Pancreas (tissue), 10 donors: Measurements from ENCODE around the gene SEC24D. TPM values are rescaled to one million over a fixed set of nuclear protein-coding genes. Genes with fewer than 3 reads are reported as not detected.

Experiments
- ATAC-seq, 4 donors: fragments of 200-7000 bp; cut with Tn5 transposase; one replicate each; pipeline versions ENCODE4 v1.8.0 to v1.9.1; 2020; ENCODE audit warnings: mild to moderate bottlenecking in 4 of 4, moderate library complexity in 4 of 4
- DNase-seq, 6 donors: peaks; one replicate each; pipeline ENCODE4 v3.0.0-alpha.2; 2020
- FAIRE-seq: peaks from 2 replicates; lab custom pipeline; 2012; peaks lifted over from hg19 to GRCh38; lab: Jason Lieb, UNC
- H3K27ac ChIP-seq, 4 donors: fragments of 200-600 bp; sonication (generic); 1 replicate in 3 of 4; 2 replicates in 1 of 4; pipeline versions ENCODE4 v1.5.0 to v1.8.0; 2020
- H3K27me3 ChIP-seq, 4 donors: fragments of 200-600 bp; one replicate each; pipeline ENCODE4 v1.8.0; 2021
- H3K36me3 ChIP-seq, 3 donors: fragments of 200-600 bp; sonication (generic) in 1 of 3; one replicate each; pipeline versions ENCODE4 v1.5.0 to v1.8.0; 2020 to 2021
- H3K4me1 ChIP-seq, 3 donors: fragments of 200-600 bp; one replicate each; pipeline ENCODE4 v1.8.0; 2021
- H3K4me3 ChIP-seq, 4 donors: fragments of 200-600 bp; sonication (generic) in 2 of 4; one replicate each; pipeline versions ENCODE4 v1.5.0 to v1.8.0; 2020 to 2021
- H3K9me3 ChIP-seq, 4 donors: fragments of 200-600 bp; one replicate each; pipeline ENCODE4 v1.8.0; 2021
- CTCF ChIP-seq, 4 donors: fragments of 200-600 bp; sonication (generic) in 3 of 4; IDR thresholded peaks; one replicate each; pipeline versions ENCODE4 v1.5.0 to v1.8.0; 2021; ENCODE audit warnings: antibody characterized with exemption in 4 of 4
- WGBS, 2 donors: extraction: QIAGEN DNeasy Blood & Tissue Kit; methylation state at CpG; one replicate each; pipeline ENCODE4 v1.1.7; 2013; 5-methylcytosine and 5-hydroxymethylcytosine counted together
- intact Hi-C, 3 donors: fragments of 100-400 bp; cut with DNase I; formaldehyde crosslinking; loops; one replicate each; pipeline versions ENCODE4 v1.11.1 to v1.14.2; 2022
- polyA plus RNA-seq, 2 donors: library from polyadenylated mRNA; stranded (reverse); fragments of 200-250 nt; gene quantifications; one replicate each; pipeline ENCODE4 v1.2.3, GENCODE V29; 2013
- total RNA-seq, 6 donors: library from RNA; stranded (reverse); fragmentation: NEBNext Ultra II Directional in 4 of 6; extraction: Animal tissue kit (Norgen Biotek cat#: 25700) in 4 of 6; gene quantifications; one replicate each; pipeline versions ENCODE4 v1.2.1 to v1.2.4, GENCODE V29; 2021 to 2023
- donor health status: healthy with polysubstance abuse.
- donor health status: DM: no; HTN: no; CAD: no; lungs with moderate emphysema.
- donor health status: DM: no; HTN: no; CAD: no.
- donor health status: control.
- donor health status: control.
- donor health status: Bipolar disorder and iron deficiency.
- donor health status: DM: yes; HTN: yes; CAD: no.
- donor health status: DM: no; HTN: no; CAD: no.
- donor health status: DM: no; HTN: no; CAD: no.
- donor health status: DM: yes; HTN: yes; CAD: no.

SEC24D gene
- total and polyA plus RNA-seq, 8 donors, result 10.9 to 49.6 (median 35.1) TPM

GRCh38 chr4:118858779-118859178 is 22.9 kb upstream of the SEC24D start:
- Histone ChIP-seq H3K27ac (no peak overlapping the region), H3K27me3 (no peaks in the 10 kb centered on the region), H3K4me3 (no peak overlapping the region), H3K4me1 (peaks cover 0 to 6% (median 0%) of the 10 kb centered on the region in 3 donors), H3K9me3 (no peaks in the 10 kb centered on the region), H3K36me3 (no peaks in the 10 kb centered on the region)
- FAIRE-seq (no peak), ATAC-seq (no peak), DNase-seq (no peak)
- intact Hi-C loops, result no loop called here
- WGBS, 2 donors, result 85 to 87% methylated on average over 2 of the region's 2 CpGs
- TF ChIP-seq CTCF (IDR thresholded peaks at IDR 0.05), result no peak

GRCh38 chr4:118857760-118858159 is 21.8 kb upstream of the SEC24D start:
- Histone ChIP-seq H3K4me3 (no peak overlapping the region), H3K27ac (no peak overlapping the region), H3K9me3 (no peaks in the 10 kb centered on the region), H3K27me3 (no peaks in the 10 kb centered on the region), H3K36me3 (no peaks in the 10 kb centered on the region), H3K4me1 (peaks cover 0 to 6% (median 0%) of the 10 kb centered on the region in 3 donors)
- WGBS, 2 donors, result 72 to 75% methylated on average over 2 of the region's 2 CpGs
- intact Hi-C loops, result no loop called here
- FAIRE-seq (peak; percentile 47), DNase-seq (no peak), ATAC-seq (peak in 1 of 4 donors; percentile 69)
- no peak for TF ChIP-seq CTCF (IDR thresholded peaks at IDR 0.05)

- no peaks in the 10 kb centered on the region for H3K9me3 ChIP-seq
- H3K36me3 ChIP-seq, result no peaks in the 10 kb centered on the region
- no peak overlapping the region for H3K27ac ChIP-seq
- peaks cover 0 to 6% (median 0%) of the 10 kb centered on the region in 3 donors for H3K4me1 ChIP-seq
- peak in 3 of 4 donors; percentile 65 to 85 (median 82) for ATAC-seq
- no peak for FAIRE-seq
- no peak for TF ChIP-seq CTCF (IDR thresholded peaks at IDR 0.05)
- H3K27me3 ChIP-seq, result no peaks in the 10 kb centered on the region
- intact Hi-C loops, result no loop called here
- no peak for DNase-seq
- 45 to 51% methylated on average over 8 of the region's 8 CpGs for WGBS, 2 donors
- peak overlapping the region in 2 of 4 donors; percentile 8 to 34 for H3K4me3 ChIP-seq
Measured at GRCh38 chr4:118850488-118851173, 14.7 kb upstream of the SEC24D start.

GRCh38 chr4:118849867-118850487 is 14.1 kb upstream of the SEC24D start:
- 93 to 96% methylated on average over 2 of the region's 2 CpGs for WGBS, 2 donors
- no peak for TF ChIP-seq CTCF (IDR thresholded peaks at IDR 0.05)
- H3K27ac ChIP-seq, result no peak overlapping the region

GRCh38 chr4:118848901-118849300 is 13.0 kb upstream of the SEC24D start:
- intact Hi-C loops, result no loop called here
- no peaks in the 10 kb centered on the region for H3K36me3 ChIP-seq
- TF ChIP-seq CTCF (IDR thresholded peaks at IDR 0.05), result no peak
- no peaks in the 10 kb centered on the region for H3K4me1 ChIP-seq
- H3K27me3 ChIP-seq, result no peaks in the 10 kb centered on the region
- no peak for DNase-seq
- no peak for ATAC-seq
- H3K9me3 ChIP-seq, result no peaks in the 10 kb centered on the region
- H3K27ac ChIP-seq, result no peak overlapping the region
- no peak for FAIRE-seq
- no peak overlapping the region for H3K4me3 ChIP-seq

More at GRCh38 chr4:118849867-118850487, 14.1 kb upstream of the SEC24D start:
- intact Hi-C loops, result no loop called here
- no peak for DNase-seq
- Histone ChIP-seq H3K27me3 (no peaks in the 10 kb centered on the region), H3K36me3 (no peaks in the 10 kb centered on the region), H3K9me3 (no peaks in the 10 kb centered on the region), H3K4me1 (peaks cover 0 to 6% (median 0%) of the 10 kb centered on the region in 3 donors), H3K4me3 (peak overlapping the region in 2 of 4 donors; percentile 8 to 34)
- peak in 1 of 4 donors; percentile 14 for ATAC-seq
- FAIRE-seq, result no peak
